ENCODE data around the gene VEGFD.

Gene VEGFD

GRCh38 chrX:15349046-15349445 is 35.2 kb downstream of the VEGFD start:
- TF ChIP-seq CTCF (IDR thresholded peaks at IDR 0.05; ENCODE audit: extremely low read depth, insufficient read depth, missing control alignments) = peak; percentile 63
- in situ Hi-C loops (cut with MboI; ENCODE audit: low pct_unique_long_range_greater_than_20kb, low sequenced_read_pairs, unreplicated experiment) = loop anchor here (10.0 to 25.0 kb wide), 2 partner anchors 116 to 313 kb away; partner anchors contain the start of gene CLTRN
- DNase-seq (ENCODE audit: low spot score) = peak; percentile 51

- in situ Hi-C loops (cut with MboI; ENCODE audit: low pct_unique_long_range_greater_than_20kb, low sequenced_read_pairs, unreplicated experiment) = loop anchor here (10.0 to 25.0 kb wide), 2 partner anchors 119 to 316 kb away; partner anchors contain the start of gene CLTRN
- no peak for DNase-seq (ENCODE audit: low spot score)
- no peak for TF ChIP-seq CTCF (IDR thresholded peaks at IDR 0.05; ENCODE audit: extremely low read depth, insufficient read depth, missing control alignments)
Observed at GRCh38 chrX:15345976-15346375, 38.2 kb downstream of the VEGFD start.

- DNase-seq (ENCODE audit: low spot score) = no peak
- no peak for TF ChIP-seq CTCF (IDR thresholded peaks at IDR 0.05; ENCODE audit: extremely low read depth, insufficient read depth, missing control alignments)
- in situ Hi-C loops (cut with MboI; ENCODE audit: low pct_unique_long_range_greater_than_20kb, low sequenced_read_pairs, unreplicated experiment) = loop anchor here (10.0 to 25.0 kb wide), 2 partner anchors 121 to 318 kb away; partner anchors contain the start of gene CLTRN
Observed at GRCh38 chrX:15344106-15344505, 40.1 kb downstream of the VEGFD start.

GRCh38 chrX:15343075-15343476 is 41.1 kb downstream of the VEGFD start:
- no peak for DNase-seq (ENCODE audit: low spot score)

GRCh38 chrX:15340867-15341266 is 43.3 kb downstream of the VEGFD start:
- DNase-seq (ENCODE audit: low spot score) = no peak
- no peak for TF ChIP-seq CTCF (IDR thresholded peaks at IDR 0.05; ENCODE audit: extremely low read depth, insufficient read depth, missing control alignments)
- in situ Hi-C loops (cut with MboI; ENCODE audit: low pct_unique_long_range_greater_than_20kb, low sequenced_read_pairs, unreplicated experiment) = loop anchor here (10.0 to 25.0 kb wide), 2 partner anchors 124 to 321 kb away; partner anchors contain the start of gene CLTRN

More at GRCh38 chrX:15343075-15343476, 41.1 kb downstream of the VEGFD start:
- TF ChIP-seq CTCF (IDR thresholded peaks at IDR 0.05; ENCODE audit: extremely low read depth, insufficient read depth, missing control alignments) = no peak
- in situ Hi-C loops (cut with MboI; ENCODE audit: low pct_unique_long_range_greater_than_20kb, low sequenced_read_pairs, unreplicated experiment) = loop anchor here (10.0 to 25.0 kb wide), 2 partner anchors 122 to 319 kb away; partner anchors contain the start of gene CLTRN

- no peak for TF ChIP-seq CTCF (IDR thresholded peaks at IDR 0.05; ENCODE audit: extremely low read depth, insufficient read depth, missing control alignments)
- in situ Hi-C loops (cut with MboI; ENCODE audit: low pct_unique_long_range_greater_than_20kb, low sequenced_read_pairs, unreplicated experiment) = loop anchor here (25.0 kb wide), 1 partner anchor 326 kb away; the partner anchor contains the start of gene CLTRN
- no peak for DNase-seq (ENCODE audit: low spot score)
Observed at GRCh38 chrX:15336023-15336413, 48.2 kb downstream of the VEGFD start.
